NB4 (cell line): Measurements from ENCODE around the gene PPP1R2B.
"Not testable (repeated sequence)": the region's sequence is repeated elsewhere in the genome, so short reads cannot be mapped to it uniquely, and the experiment has no call there.

ENCODE experiments used
- DNase-seq: peaks from one replicate; pipeline ENCODE4 v3.0.0; 2010; ENCODE audit warnings: low read depth
- H3K4me3 ChIP-seq: one replicate; pipeline ENCODE4 v1.5.1; 2011; ENCODE audit warnings: mild to moderate bottlenecking, low read depth, low read length, moderate library complexity
- MYC ChIP-seq: IDR thresholded peaks from 2 replicates; pipeline ENCODE4 v1.6.1; 2011; ENCODE audit warnings: low read depth, low read length
- POLR2A ChIP-seq: IDR thresholded peaks from 2 replicates; pipeline ENCODE4 v1.6.1; 2011; ENCODE audit warnings: mild to moderate bottlenecking; ENCODE audit not compliant: insufficient read length; ENCODE audit errors: extremely low read depth
- TF ChIP-seq, protein P1 (sequence below): IDR thresholded peaks from 2 replicates; pipeline ENCODE4 v1.6.1; 2011; ENCODE audit warnings: low read depth, low read length
- TF ChIP-seq, protein P2 (sequence below): IDR thresholded peaks from one replicate; pipeline ENCODE4 v1.5.1; 2012; ENCODE audit warnings: low read depth, low read length

PPP1R2B gene

DNA sequence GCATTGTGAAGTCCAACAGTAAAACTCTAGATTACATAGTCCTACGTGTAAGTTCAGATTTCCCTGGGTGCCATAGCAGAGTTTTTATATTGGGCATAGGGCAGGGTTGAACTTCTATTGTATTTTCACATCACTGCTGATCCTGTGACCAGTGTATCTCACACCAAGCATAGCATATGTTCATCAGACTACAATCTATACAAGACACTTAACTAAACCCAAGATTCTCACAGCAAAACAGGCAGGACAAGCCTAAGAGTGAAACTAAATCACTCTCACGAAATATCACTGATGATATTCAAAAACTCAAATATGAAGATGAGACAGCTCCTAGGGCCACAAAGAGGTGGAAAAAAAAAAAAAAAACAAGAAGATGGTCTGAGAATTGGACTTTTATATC is 3.2 kb upstream of the PPP1R2B start:
- no peak for DNase-seq
- TF ChIP-seq, protein P1, sequence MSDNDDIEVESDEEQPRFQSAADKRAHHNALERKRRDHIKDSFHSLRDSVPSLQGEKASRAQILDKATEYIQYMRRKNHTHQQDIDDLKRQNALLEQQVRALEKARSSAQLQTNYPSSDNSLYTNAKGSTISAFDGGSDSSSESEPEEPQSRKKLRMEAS = no peak
- TF ChIP-seq POLR2A = no peak
- TF ChIP-seq, protein P2, sequence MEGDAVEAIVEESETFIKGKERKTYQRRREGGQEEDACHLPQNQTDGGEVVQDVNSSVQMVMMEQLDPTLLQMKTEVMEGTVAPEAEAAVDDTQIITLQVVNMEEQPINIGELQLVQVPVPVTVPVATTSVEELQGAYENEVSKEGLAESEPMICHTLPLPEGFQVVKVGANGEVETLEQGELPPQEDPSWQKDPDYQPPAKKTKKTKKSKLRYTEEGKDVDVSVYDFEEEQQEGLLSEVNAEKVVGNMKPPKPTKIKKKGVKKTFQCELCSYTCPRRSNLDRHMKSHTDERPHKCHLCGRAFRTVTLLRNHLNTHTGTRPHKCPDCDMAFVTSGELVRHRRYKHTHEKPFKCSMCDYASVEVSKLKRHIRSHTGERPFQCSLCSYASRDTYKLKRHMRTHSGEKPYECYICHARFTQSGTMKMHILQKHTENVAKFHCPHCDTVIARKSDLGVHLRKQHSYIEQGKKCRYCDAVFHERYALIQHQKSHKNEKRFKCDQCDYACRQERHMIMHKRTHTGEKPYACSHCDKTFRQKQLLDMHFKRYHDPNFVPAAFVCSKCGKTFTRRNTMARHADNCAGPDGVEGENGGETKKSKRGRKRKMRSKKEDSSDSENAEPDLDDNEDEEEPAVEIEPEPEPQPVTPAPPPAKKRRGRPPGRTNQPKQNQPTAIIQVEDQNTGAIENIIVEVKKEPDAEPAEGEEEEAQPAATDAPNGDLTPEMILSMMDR = no peak
- TF ChIP-seq MYC = no peak
- no peak overlapping the region for H3K4me3 ChIP-seq

DNA sequence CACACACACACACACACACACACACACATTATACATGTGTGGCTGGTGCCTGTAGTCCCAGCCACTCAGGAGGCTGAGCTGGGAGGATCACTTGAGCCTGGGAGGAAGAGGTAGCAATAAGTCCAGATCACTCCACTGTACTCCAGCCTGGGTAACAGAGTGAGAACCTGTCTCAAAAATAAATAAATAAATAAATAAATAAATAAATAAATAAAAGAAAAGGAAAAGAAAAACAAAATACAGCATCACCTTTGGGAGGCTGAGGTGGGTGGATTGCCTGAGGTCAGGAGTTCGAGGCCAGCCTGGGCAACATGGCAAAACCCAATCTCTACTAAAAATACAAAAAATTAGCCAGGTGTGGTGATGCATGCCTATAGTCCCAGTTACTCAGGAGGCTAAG is 1.6 kb upstream of the PPP1R2B start:
- H3K4me3 ChIP-seq, DNase-seq: not testable (repeated sequence)

DNA sequence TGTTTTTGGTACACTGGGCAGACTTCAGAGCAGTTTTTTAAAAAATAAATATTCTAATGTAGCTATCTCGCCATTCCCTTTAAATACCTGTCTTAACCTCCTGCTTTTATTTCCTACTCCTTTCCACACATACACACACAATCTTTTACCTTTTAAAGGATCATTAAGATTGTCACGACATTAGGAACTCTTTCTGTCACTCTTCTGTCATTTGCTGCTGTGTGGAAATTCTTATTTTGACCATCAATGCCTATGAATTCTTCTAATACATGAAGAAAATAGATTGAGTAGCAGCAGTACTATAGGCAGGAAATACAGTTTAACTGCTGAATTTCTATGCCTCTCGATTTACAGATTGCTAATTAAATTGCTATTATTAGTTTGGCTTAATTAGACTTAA is 1.8 kb downstream of the PPP1R2B start:
- H3K4me3 ChIP-seq = no peak overlapping the region
- TF ChIP-seq POLR2A (no peak), MYC (no peak)
- TF ChIP-seq, protein P2 = no peak
- TF ChIP-seq, protein P1 = no peak
- DNase-seq = no peak

DNA sequence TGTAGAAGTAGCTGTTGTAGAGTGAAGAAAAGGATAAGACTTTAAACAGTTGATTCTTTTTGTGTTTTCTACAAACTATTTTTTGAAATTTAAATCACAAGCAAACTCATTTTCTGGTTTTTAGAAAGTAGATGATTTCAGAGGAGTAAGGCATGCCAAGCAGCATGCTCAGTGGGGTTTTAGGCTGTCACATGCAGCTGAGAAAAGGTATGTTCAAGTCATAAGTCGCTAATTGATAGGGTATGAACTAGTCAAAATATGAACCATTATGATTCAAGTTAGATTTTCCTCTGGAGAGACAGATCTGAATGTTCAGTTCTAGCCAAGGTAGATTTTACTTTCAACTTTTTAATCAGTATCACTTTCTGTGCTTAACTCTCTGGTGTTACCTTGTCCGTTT is 3.0 kb downstream of the PPP1R2B start:
- not testable (repeated sequence) for DNase-seq, H3K4me3 ChIP-seq

DNA sequence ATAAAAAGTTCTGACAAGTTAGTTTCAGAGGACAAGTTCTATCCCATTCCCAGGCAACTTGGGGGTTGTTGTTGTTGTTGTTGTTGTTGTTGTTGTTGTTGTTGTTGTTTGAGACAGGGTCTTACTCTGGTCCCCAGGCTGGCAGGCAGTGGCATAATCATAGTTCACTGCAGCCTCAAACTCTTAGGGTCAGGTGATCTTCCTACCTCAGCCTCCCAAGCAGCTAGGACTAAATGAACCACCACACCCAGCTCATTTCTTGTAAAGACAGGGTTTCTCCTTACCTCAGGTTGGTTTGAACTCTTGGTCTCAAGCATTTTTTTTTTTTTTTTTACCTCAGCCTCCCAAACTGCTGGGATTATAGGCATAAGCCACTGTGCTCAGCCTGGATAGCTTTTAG is 15.3 kb downstream of the PPP1R2B start:
- DNase-seq = no peak
- TF ChIP-seq, protein P1 = no peak
- TF ChIP-seq MYC (no peak), POLR2A (no peak)
- TF ChIP-seq, protein P2 = no peak
- H3K4me3 ChIP-seq = no peak overlapping the region

DNA sequence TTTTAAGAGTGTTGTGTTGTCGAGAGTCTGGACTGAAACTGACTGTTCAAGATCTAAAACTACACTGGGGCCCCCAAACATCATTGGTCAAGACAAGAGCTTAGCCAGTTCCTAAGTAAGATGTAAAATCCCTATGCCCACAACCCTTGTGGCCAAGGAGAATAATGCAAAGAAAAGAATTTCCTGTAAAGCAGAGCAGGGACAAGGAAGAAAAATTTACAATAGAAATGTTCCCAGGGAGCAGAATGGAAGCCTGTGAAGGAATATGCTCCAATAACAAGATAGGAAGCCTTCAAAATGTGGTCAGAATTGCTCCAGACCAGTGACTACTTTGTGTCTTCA is 20.4 kb downstream of the PPP1R2B start:
- TF ChIP-seq, protein P1 = no peak
- TF ChIP-seq MYC = no peak
- no peak for TF ChIP-seq POLR2A
- TF ChIP-seq, protein P2 = no peak
- no peak overlapping the region for H3K4me3 ChIP-seq
- DNase-seq = no peak

DNA sequence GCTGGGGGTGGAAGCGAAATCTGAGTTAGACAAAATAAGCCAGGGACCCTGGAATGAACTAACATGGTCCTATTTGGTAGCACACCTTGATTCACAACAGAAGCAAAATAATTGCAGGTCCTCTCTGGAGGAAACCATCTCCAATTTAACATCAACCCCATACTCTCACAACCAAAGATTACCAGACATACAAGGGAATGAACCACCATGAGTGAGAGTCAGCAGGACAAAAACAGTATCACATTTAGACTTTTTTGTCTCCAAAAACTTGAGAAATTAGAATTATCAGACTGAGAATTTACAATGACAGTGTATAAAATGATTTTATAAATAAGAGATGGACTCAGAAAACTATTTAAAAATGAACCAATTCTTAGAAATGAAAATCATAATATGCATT is 21.1 kb downstream of the PPP1R2B start:
- no peak for DNase-seq
- TF ChIP-seq, protein P1 = no peak
- TF ChIP-seq POLR2A (no peak), MYC (no peak)
- TF ChIP-seq, protein P2 = no peak

More for the DNA sequence above, 21.1 kb downstream of the PPP1R2B start:
- H3K4me3 ChIP-seq = no peak overlapping the region
